GM12874 (cell line): Measurements from ENCODE around the gene RNF115.

Experiments
- CTCF ChIP-seq: IDR thresholded peaks from 2 replicates; pipeline ENCODE4 v1.5.1; 2011; ENCODE audit warnings: low read depth, mild to moderate bottlenecking, control low read depth, low read length, moderate library complexity; ENCODE audit not compliant: insufficient read depth

The RNF115 gene

GRCh38 chr1:145823565-145824498 lies at the start of gene RNF115, which contains the start of gene POLR3C:
RNF115 (minus strand) TSS chr1:145824095; CDS start chr1:145823873, 222 bp downstream.
POLR3C (plus strand) TSS chr1:145824200; CDS start chr1:145825777, 1,577 bp downstream.
- no peak for TF ChIP-seq CTCF

GRCh38 chr1:145871994-145872924 lies 48.4 kb upstream of the RNF115 start:
- TF ChIP-seq CTCF, result no peak

GRCh38 chr1:145868232-145868631 lies 44.3 kb upstream of the RNF115 start:
- no peak for TF ChIP-seq CTCF

- TF ChIP-seq CTCF, result no peak
Measured at GRCh38 chr1:145863282-145864018, 39.6 kb upstream of the RNF115 start.

- no peak for TF ChIP-seq CTCF
Measured at GRCh38 chr1:145859491-145860023, 35.7 kb upstream of the RNF115 start.

GRCh38 chr1:145858901-145859490 lies 35.1 kb upstream of the RNF115 start, which contains the start of gene PIAS3:
PIAS3 (minus strand) TSS chr1:145859081; CDS start chr1:145858990, 91 bp downstream.
- no peak for TF ChIP-seq CTCF
